HEK293 (cell line): ENCODE results near the gene ADGRD1.

Experiments
- ZNF626 ChIP-seq: fragments of 450-650 bp; sonication (Bioruptor Pico); formaldehyde crosslinking; IDR thresholded peaks from 2 replicates; pipeline ENCODE4 v1.5.1; 2018; ENCODE audit warnings: missing biosample characterization, missing genetic modification characterization, inconsistent platforms
- ZNF837 ChIP-seq: fragments of 450-650 bp; formaldehyde crosslinking; IDR thresholded peaks from 2 replicates; pipeline ENCODE4 v1.5.1; 2016; ENCODE audit warnings: missing biosample characterization, missing genetic modification characterization
- TF ChIP-seq, protein P1 (sequence below): fragments of 450-650 bp; formaldehyde crosslinking; IDR thresholded peaks from 2 replicates; pipeline ENCODE4 v1.5.1; 2016; ENCODE audit warnings: missing biosample characterization, missing genetic modification characterization
- TF ChIP-seq, protein P2 (sequence below): fragments of 450-650 bp; formaldehyde crosslinking; IDR thresholded peaks from 2 replicates; pipeline ENCODE4 v1.5.1; 2016; ENCODE audit warnings: missing biosample characterization, missing genetic modification characterization, borderline replicate concordance
- TF ChIP-seq, protein P3 (sequence below): fragments of 450-650 bp; formaldehyde crosslinking; IDR thresholded peaks from 2 replicates; pipeline ENCODE4 v1.5.1; 2016; ENCODE audit warnings: missing biosample characterization, missing genetic modification characterization
- TF ChIP-seq, protein P4 (sequence below): fragments of 450-650 bp; formaldehyde crosslinking; IDR thresholded peaks from 2 replicates; pipeline ENCODE4 v1.5.1; 2016; ENCODE audit warnings: missing biosample characterization, missing genetic modification characterization
- TF ChIP-seq, protein P5 (sequence below): IDR thresholded peaks from 2 replicates; pipeline ENCODE4 v1.6.1; 2011; ENCODE audit warnings: mild to moderate bottlenecking, low read depth, low read length, borderline replicate concordance

DNA sequence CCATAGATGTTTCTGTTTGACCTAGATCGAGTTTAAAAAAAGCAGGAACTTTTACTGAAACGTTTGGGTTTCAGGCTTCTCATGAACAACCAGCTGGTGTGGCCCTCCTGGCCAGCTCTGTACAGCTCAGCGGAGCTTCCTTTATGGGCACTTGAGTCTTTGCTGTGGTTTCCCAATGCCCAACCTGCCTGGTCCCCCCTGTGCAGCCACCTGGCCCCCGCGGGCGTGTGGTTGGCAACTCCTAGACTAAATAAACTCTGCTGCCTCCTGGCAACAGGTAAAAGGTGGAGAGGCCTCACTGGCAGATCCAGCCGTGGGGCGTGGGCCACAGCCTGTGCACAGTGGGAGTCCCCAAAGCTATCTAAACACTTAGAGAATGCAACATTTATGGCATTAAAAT lies 38.7 kb downstream of the ADGRD1 start:
- TF ChIP-seq, protein P1, sequence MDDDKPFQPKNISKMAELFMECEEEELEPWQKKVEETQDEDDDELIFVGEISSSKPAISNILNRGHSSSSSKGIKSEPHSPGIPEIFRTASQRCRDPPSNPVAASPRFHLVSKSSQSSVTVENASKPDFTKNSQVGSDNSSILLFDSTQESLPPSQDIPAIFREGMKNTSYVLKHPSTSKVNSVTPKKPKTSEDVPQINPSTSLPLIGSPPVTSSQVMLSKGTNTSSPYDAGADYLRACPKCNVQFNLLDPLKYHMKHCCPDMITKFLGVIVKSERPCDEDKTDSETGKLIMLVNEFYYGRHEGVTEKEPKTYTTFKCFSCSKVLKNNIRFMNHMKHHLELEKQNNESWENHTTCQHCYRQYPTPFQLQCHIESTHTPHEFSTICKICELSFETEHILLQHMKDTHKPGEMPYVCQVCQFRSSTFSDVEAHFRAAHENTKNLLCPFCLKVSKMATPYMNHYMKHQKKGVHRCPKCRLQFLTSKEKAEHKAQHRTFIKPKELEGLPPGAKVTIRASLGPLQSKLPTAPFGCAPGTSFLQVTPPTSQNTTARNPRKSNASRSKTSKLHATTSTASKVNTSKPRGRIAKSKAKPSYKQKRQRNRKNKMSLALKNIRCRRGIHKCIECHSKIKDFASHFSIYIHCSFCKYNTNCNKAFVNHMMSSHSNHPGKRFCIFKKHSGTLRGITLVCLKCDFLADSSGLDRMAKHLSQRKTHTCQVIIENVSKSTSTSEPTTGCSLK (tag by site-specific recombination): no peak
- TF ChIP-seq ZNF837 (tag by site-specific recombination): no peak
- TF ChIP-seq, protein P2, sequence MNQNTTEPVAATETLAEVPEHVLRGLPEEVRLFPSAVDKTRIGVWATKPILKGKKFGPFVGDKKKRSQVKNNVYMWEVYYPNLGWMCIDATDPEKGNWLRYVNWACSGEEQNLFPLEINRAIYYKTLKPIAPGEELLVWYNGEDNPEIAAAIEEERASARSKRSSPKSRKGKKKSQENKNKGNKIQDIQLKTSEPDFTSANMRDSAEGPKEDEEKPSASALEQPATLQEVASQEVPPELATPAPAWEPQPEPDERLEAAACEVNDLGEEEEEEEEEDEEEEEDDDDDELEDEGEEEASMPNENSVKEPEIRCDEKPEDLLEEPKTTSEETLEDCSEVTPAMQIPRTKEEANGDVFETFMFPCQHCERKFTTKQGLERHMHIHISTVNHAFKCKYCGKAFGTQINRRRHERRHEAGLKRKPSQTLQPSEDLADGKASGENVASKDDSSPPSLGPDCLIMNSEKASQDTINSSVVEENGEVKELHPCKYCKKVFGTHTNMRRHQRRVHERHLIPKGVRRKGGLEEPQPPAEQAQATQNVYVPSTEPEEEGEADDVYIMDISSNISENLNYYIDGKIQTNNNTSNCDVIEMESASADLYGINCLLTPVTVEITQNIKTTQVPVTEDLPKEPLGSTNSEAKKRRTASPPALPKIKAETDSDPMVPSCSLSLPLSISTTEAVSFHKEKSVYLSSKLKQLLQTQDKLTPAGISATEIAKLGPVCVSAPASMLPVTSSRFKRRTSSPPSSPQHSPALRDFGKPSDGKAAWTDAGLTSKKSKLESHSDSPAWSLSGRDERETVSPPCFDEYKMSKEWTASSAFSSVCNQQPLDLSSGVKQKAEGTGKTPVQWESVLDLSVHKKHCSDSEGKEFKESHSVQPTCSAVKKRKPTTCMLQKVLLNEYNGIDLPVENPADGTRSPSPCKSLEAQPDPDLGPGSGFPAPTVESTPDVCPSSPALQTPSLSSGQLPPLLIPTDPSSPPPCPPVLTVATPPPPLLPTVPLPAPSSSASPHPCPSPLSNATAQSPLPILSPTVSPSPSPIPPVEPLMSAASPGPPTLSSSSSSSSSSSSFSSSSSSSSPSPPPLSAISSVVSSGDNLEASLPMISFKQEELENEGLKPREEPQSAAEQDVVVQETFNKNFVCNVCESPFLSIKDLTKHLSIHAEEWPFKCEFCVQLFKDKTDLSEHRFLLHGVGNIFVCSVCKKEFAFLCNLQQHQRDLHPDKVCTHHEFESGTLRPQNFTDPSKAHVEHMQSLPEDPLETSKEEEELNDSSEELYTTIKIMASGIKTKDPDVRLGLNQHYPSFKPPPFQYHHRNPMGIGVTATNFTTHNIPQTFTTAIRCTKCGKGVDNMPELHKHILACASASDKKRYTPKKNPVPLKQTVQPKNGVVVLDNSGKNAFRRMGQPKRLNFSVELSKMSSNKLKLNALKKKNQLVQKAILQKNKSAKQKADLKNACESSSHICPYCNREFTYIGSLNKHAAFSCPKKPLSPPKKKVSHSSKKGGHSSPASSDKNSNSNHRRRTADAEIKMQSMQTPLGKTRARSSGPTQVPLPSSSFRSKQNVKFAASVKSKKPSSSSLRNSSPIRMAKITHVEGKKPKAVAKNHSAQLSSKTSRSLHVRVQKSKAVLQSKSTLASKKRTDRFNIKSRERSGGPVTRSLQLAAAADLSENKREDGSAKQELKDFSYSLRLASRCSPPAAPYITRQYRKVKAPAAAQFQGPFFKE (tag by site-specific recombination): no peak
- TF ChIP-seq ZNF626 (tag by site-specific recombination): no peak
- TF ChIP-seq, protein P3, sequence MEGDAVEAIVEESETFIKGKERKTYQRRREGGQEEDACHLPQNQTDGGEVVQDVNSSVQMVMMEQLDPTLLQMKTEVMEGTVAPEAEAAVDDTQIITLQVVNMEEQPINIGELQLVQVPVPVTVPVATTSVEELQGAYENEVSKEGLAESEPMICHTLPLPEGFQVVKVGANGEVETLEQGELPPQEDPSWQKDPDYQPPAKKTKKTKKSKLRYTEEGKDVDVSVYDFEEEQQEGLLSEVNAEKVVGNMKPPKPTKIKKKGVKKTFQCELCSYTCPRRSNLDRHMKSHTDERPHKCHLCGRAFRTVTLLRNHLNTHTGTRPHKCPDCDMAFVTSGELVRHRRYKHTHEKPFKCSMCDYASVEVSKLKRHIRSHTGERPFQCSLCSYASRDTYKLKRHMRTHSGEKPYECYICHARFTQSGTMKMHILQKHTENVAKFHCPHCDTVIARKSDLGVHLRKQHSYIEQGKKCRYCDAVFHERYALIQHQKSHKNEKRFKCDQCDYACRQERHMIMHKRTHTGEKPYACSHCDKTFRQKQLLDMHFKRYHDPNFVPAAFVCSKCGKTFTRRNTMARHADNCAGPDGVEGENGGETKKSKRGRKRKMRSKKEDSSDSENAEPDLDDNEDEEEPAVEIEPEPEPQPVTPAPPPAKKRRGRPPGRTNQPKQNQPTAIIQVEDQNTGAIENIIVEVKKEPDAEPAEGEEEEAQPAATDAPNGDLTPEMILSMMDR: no peak
- TF ChIP-seq, protein P4, sequence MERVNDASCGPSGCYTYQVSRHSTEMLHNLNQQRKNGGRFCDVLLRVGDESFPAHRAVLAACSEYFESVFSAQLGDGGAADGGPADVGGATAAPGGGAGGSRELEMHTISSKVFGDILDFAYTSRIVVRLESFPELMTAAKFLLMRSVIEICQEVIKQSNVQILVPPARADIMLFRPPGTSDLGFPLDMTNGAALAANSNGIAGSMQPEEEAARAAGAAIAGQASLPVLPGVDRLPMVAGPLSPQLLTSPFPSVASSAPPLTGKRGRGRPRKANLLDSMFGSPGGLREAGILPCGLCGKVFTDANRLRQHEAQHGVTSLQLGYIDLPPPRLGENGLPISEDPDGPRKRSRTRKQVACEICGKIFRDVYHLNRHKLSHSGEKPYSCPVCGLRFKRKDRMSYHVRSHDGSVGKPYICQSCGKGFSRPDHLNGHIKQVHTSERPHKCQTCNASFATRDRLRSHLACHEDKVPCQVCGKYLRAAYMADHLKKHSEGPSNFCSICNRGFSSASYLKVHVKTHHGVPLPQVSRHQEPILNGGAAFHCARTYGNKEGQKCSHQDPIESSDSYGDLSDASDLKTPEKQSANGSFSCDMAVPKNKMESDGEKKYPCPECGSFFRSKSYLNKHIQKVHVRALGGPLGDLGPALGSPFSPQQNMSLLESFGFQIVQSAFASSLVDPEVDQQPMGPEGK: no peak
- TF ChIP-seq, protein P5, sequence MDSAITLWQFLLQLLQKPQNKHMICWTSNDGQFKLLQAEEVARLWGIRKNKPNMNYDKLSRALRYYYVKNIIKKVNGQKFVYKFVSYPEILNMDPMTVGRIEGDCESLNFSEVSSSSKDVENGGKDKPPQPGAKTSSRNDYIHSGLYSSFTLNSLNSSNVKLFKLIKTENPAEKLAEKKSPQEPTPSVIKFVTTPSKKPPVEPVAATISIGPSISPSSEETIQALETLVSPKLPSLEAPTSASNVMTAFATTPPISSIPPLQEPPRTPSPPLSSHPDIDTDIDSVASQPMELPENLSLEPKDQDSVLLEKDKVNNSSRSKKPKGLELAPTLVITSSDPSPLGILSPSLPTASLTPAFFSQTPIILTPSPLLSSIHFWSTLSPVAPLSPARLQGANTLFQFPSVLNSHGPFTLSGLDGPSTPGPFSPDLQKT: no peak
